LNCaP clone FGC (cell line): ENCODE measurements around the gene IMMP2L.
"Not testable (repeated sequence)": the region's sequence is repeated elsewhere in the genome, so short reads cannot be mapped to it uniquely, and the experiment has no call there.

ENCODE experiments used
- DNase-seq: peaks from one replicate; pipeline ENCODE4 v3.0.0-alpha.2; 2011; ENCODE audit warnings: low read depth
- H3K4me3 ChIP-seq: 2 replicates; pipeline ENCODE4 v1.5.1; 2011; ENCODE audit warnings: mild to moderate bottlenecking, low read depth, low read length, control low read depth
- TF ChIP-seq, protein P1 (sequence below): IDR thresholded peaks from 2 replicates; pipeline ENCODE4 v1.5.1; 2012; ENCODE audit warnings: mild to moderate bottlenecking; ENCODE audit not compliant: control insufficient read depth, insufficient read depth; ENCODE audit errors: extremely low read depth

The IMMP2L gene

DNA sequence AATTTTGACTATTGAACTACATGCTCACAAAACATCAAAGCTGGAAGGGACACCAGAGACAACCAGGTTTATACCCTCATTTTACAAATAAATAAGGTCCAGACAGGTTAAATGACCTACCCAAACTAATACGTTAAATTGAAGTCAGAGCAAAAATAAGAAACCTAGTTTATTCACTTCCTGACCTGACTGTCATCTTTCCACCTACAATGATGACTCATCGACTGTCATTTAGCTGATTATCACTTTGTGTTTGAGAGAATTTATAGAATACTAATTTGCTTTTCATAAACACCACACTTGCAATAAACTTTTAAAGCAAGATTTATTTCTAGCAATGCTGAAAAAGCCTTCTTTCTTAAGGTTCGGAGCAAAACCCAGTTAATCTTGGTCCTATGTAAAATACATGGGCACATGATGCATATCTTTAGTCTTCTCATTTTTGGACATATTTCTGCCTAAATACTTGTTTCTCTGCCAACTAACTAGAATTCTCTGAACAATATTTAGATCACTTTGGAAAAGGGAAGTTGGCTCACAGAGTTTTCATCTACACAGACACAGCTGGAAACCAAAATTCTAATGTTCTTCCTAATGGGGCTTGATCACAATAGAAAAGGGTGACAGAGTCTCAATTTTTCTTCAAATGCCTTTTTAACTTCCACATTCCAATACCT, 488.1 kb downstream of the IMMP2L start:
- no peak for DNase-seq
- TF ChIP-seq, protein P1, sequence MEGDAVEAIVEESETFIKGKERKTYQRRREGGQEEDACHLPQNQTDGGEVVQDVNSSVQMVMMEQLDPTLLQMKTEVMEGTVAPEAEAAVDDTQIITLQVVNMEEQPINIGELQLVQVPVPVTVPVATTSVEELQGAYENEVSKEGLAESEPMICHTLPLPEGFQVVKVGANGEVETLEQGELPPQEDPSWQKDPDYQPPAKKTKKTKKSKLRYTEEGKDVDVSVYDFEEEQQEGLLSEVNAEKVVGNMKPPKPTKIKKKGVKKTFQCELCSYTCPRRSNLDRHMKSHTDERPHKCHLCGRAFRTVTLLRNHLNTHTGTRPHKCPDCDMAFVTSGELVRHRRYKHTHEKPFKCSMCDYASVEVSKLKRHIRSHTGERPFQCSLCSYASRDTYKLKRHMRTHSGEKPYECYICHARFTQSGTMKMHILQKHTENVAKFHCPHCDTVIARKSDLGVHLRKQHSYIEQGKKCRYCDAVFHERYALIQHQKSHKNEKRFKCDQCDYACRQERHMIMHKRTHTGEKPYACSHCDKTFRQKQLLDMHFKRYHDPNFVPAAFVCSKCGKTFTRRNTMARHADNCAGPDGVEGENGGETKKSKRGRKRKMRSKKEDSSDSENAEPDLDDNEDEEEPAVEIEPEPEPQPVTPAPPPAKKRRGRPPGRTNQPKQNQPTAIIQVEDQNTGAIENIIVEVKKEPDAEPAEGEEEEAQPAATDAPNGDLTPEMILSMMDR: no peak
- no peak overlapping the region for H3K4me3 ChIP-seq

DNA sequence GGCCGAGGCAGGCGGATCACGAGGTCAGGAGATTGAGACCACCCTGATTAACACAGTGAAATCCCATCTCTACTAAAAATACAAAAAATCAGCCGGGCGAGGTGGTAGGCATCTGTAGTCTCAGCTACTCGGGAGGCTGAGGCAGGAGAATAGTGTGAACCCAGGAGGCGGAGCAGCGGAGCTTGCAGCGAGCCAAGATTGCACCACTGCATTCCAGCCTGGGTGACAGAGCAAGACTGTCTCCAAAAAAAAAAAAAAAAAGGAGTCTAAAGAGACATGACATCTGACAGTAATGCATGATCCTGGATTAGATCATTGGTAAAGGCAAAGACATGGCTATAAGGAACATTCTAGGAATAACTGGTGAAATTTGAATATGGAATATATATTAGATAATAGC, 489.6 kb downstream of the IMMP2L start:
- not testable (repeated sequence) for DNase-seq, H3K4me3 ChIP-seq

DNA sequence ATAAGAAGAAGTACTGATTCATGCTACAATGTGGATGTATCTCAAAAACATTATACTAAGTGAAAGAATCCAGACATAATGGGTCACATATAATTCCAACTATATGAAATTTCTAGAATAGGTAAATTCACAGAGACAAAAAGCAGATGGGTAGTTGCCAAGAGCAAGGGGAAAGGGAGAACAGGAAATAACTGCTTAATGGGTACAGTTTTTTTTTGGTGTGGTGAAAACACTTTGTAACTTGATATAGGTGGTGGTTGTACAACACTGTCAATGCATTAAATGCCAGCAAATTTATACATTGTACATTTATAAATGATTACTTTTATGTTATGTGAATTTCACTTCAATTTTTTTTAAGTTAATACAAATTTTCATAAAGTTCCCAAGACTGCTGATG, 490.7 kb downstream of the IMMP2L start:
- no peak overlapping the region for H3K4me3 ChIP-seq
- TF ChIP-seq, protein P1: no peak
- no peak for DNase-seq

DNA sequence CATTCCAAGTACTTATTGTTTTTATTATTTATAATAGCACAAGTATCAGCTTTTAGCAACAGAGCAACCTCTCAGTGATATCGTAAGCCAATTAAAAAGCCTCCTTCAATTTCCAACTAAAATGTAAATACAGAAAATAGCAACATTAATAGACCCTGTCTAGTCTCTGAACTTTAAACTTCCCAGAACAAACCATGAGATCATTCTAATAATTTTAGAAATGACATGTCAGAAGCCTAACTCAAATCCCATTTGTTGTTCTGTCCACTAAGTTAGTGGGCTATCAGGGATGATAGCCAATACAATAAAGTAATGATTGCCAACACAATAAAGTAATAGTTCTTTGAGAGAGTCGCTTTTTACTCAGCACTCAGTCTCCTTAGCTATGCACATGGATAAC, 493.7 kb downstream of the IMMP2L start:
- TF ChIP-seq, protein P1: no peak
- H3K4me3 ChIP-seq: no peak overlapping the region
- no peak for DNase-seq

DNA sequence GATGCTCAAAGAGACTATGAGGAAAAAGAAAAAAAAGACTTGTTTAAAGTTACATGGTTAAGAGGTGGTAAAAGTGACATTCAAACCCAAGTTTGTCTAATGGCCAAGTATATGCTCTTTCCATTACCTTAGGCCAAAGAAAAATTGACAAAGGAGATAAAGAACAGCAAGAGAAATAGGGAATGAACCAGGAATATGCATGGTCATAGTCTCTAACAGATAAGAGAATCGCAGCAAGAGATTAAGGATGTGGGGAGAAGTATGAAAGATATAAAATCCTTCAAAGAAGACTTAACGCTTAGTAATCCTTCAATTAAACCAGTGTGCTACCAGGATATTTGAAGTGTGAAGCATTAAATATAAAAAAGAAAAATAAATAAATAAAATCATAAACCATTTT, 494.6 kb downstream of the IMMP2L start:
- no peak for DNase-seq
- H3K4me3 ChIP-seq: no peak overlapping the region
- TF ChIP-seq, protein P1: no peak

DNA sequence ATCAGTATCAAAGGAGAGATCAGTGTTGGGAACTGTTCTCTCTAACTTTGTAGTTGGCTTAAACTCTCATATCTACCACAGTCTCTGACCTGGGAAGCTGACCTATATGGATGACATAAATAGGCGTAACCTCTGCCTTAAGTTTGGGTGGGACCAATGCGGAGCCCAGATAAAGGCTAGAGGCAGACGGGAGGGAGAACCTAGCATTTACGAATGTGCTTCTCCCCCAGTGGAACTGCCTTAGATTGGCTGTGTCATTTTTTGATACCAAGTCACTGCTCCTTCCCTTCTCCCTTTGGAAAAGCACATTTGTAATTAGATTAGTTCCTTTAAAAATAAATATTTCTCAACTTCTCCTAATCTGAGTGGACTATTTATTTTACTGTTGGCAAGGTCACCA, 495.0 kb downstream of the IMMP2L start:
- DNase-seq: no peak
- H3K4me3 ChIP-seq: no peak overlapping the region
- TF ChIP-seq, protein P1: no peak

DNA sequence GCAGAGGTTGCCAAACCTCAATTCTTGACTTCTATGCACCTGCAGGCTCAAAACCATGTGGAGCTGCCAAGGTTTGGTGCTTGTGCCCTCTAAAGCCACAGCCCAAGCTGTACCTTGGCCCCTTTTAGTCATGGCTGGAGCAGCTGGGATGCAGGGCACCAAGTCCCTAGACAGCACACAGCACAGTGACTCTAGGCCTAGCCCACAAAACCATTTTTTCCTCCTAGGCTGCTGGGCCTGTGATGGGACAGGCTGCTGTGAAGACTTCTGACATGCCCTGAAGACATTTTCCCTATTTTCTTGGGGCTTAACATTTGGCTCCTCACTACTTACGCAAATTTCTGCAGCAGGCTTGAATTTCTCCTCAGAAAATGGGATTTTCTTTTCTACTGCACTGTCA, 499.1 kb downstream of the IMMP2L start:
- TF ChIP-seq, protein P1: no peak
- no peak for DNase-seq
- H3K4me3 ChIP-seq: no peak overlapping the region
